Urothelium cell line (cell line): ENCODE results near the gene CEP57L1.
"Not testable (repeated sequence)": the region's sequence is repeated elsewhere in the genome, so short reads cannot be mapped to it uniquely, and the experiment has no call there.

Source experiments
- DNase-seq: peaks from one replicate; pipeline ENCODE4 v3.0.0; 2011; ENCODE audit warnings: low spot score, mixed read lengths
- FAIRE-seq: peaks from 2 replicates; lab custom pipeline; 2011; peaks lifted over from hg19 to GRCh38; lab: Jason Lieb, UNC

The CEP57L1 gene

DNA sequence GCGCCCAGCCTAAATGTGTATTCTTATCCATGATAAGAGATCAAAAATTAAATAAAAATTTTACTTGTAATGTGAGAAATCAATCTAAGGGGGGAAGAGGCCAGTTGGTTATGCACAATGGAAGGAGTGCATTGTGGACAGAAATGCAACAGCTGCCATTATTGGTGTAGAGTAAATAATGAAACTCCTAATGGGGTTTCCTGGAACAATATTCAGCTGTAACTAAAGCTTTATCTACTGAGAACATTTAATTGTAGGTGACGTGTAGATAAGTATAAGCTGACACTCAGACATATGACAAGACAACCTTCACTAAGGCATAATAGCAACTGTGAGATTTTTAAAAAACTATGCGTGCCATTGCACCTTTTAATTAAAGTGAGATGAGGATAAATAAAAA, 71.4 kb downstream of the CEP57L1 start:
- no peak for DNase-seq
- no peak for FAIRE-seq

DNA sequence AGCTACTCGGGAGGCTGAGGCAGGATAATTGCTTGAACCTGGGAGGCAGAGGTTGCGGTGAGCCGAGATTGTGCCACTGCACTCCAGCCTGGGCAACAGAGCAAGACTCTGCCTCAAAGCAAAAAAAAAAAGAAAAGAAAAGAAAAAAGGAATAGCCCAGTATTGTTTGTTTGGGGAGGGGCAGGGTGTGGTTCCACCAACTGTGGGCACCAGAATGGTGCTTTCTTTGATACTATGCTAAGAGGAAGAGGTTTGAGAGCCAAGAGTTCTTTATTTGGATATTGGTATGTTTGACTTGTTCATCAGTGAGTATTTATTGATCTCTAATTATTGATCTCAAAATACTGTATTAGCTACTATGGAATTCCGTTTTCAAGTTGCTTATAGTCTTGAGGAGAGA, 72.3 kb downstream of the CEP57L1 start:
- FAIRE-seq (no peak), DNase-seq (no peak)

DNA sequence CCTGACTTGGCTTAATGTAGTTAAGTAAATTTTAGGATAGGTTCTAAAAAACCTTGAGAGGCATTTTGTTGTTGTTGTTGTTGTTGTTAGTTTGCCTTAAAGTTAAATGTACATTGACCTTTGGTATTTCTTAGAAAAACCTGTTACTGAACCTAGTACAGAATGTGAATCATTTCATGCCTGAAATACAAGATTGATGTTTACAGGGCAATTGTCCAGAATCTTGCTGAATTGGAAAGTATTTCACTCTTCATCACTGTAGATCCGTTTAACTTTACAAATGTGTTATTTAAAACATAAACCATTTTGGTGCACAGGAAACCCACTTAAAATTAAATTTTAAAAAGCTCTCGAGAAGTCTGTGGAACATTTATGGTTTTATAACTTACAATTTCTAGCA, 75.0 kb downstream of the CEP57L1 start:
- DNase-seq = no peak
- FAIRE-seq = no peak

DNA sequence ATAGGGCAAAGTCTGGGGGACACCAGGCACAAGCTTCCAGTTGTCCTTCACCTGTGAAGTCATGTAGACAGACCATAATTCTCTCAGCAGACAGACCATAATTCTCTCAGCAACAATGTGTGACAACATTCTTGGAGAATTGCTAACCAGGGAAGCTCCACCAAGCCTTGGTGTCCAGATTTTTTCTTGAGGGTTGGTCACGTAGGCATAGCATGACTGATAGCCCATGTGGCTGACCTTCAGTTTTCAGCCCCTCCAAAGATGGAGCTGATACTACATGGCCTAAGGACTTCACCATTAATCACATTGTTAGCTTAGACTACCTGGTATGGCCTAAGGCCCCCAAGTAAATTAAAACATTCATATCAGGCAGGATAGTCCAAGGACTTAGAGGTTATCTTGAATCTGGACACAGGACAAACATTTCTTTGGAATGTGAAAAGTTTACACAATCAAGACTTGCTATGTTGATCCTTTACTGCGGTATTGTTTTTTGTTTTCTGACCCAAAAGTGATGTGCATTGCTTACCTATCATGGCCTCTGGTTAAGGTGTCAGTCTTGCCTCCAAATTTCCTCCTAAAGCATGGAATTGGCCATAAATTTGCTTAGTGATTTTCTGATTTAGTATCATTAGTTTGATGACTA, 76.9 kb downstream of the CEP57L1 start:
- DNase-seq (no peak), FAIRE-seq (no peak)

DNA sequence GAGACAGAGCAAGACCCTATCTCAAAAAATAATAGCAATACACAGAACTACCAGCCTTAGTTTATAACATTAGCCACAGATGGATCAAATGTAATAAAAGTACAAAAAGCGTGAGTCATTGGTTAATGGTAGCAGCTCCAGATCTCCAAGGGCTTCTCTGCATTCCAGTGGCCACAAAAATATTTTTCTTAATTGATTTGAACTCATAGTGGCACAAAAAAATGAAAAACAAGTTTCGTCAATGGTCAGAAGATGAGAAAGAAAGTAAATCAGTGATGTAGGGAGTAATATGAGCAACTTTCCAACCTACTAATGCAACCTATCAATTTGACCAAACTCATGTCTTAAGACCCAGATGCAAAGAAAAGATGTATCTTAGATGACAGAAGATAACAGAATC, 79.6 kb downstream of the CEP57L1 start:
- FAIRE-seq = no peak
- no peak for DNase-seq

DNA sequence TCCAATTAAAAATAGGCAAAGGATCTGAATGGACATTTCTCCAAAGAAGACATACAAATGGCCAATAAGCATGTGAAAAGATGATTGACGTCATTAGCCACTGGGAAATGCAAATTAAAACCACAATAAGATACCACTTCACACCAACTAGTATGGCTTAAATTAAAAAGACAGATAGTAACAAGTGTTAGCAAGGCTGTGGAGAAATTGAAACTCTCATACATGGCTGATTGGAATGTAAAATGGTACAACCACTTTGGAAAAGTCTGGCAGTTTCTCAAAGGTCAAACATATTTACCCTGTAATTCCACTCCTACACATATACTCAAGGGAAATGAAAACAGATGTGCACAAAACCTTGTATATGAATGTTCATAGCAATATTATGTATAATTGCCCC, 83.6 kb downstream of the CEP57L1 start:
- no peak for FAIRE-seq

DNA sequence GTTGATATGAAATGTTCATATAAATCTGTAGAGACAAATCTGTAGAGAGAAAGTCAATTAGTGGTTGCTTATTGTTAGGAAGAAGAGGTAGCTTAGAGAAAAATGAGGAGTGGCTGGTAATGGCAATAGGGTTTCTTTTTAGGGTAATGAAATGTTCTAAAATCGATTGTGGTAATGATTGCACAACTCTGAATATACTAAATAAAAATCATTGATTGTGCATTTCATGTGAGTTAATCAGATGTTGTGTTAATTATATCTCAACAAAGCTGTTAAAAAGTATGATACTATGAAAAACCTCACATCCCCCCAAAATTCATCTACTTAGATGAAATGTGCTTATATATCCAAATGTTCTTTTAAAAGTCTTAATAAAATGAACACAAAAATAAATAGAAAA, 84.2 kb downstream of the CEP57L1 start:
- FAIRE-seq = no peak
- no peak for DNase-seq

More for the DNA sequence above, 83.6 kb downstream of the CEP57L1 start:
- no peak for DNase-seq

DNA sequence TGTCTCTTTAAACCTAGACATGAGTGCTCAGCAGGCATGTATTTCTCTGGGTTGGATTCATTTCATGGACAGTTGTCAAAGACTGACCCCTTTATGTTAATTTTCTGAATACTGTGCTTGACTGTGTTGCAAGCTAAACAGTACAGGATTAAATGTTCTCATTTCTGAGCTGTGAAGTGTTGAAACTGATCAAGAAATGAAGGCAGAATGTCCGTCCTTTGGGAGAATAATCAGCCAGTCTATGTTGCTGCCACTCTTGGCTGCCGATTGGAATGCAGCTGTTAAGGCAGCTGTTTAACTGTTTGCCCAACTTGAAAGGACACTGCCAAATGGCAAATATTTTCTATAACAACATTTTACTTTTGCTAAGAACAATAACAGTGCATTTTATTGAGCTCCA, 87.3 kb downstream of the CEP57L1 start:
- FAIRE-seq (no peak), DNase-seq (no peak)

DNA sequence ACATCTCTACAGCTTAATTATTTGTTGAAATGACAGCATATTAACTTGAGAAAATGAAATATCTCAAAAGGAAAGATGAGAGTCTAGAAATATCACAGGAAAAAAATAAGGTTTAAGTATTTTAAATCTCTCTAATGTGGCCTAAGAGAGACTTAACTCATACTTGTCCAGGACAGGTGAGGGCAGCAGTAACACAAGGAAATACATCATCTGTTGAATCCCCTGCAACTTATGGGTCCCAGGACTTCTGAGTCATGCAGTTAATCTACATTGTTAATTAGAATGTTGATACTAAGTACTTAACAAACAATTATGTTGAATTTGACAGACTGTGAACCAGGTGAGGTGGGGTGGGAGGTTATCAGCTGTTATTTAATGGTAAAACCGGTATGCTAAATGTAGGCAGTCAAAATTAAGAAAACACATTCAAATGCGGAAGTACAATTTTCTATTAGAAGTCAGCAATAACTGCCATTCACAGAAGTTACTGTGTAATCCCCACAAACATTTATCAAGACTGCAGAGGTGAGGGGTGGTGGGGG, 87.9 kb downstream of the CEP57L1 start:
- FAIRE-seq (no peak), DNase-seq (no peak)

DNA sequence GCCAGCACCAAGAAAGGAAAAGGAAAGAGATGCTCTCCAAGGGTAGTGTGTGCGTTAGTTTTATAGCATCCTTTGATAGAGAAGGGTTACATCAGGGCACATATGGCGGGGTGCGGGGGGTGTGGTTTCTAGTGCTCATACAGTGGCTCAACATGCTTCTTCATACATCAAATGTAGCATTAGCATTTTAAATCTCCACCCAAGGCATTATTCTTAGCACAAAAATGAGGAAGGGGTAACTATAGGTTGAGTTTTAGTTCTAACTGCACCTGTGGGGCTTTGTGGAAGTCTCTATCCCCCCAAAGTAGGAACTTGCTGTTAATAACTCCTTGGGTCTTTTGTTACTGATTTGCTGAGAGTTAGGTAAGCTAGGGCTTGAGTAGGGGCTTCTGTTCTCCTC, 89.3 kb downstream of the CEP57L1 start:
- DNase-seq (no peak), FAIRE-seq (no peak)

DNA sequence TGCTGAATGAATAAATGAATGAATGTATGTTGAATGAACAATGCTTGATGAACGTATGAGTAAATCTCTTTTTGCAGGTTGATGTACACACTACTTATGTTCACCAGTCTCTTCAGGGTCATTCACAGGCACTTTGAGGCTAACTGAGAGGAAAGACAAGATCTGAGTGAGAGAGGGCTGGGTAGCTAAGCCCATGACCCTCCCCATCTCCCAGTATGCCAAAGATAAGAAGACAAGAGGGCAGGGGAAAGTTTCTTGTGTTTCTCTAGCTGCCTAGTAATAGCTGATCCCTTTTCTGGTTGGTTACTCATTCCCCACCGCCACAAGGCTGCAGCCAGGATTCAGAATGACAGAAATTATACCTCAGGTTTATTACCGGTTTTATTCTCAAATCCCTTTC, 90.7 kb downstream of the CEP57L1 start:
- no peak for FAIRE-seq
- no peak for DNase-seq

DNA sequence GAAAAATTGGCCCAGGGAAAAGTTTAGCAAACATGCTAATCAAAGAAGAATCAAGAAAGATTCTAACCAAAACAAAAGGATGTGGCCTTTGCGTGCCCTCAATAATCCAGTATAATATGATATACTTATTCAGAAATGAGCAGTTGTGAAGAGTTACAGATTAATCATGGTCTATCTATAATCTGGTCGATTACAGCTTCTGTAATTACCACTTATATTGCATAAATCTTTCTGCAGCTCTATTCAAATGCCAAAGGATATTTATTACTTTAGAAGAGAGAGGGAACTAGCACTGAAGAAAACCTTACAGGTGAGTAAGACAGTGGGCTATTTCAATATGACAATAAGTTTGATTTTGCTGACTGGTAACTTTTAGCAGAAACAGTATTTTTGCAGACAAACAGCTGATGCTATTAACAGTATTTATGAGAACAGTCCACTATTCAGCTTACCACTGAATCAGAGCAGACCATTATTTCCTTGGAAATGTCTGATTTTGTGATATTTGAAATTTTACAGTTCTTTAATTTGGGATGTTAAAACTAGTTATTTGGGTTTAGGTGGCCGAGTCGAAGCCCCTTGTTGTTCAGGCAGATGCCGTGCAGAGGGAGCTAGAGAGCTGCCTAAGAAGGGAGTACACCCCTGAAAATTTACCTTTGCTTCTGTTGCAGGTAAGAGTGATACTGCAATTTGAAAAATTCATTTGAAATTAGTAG, 92.2 kb downstream of the CEP57L1 start:
- DNase-seq (peak; percentile 29), FAIRE-seq (no peak)

DNA sequence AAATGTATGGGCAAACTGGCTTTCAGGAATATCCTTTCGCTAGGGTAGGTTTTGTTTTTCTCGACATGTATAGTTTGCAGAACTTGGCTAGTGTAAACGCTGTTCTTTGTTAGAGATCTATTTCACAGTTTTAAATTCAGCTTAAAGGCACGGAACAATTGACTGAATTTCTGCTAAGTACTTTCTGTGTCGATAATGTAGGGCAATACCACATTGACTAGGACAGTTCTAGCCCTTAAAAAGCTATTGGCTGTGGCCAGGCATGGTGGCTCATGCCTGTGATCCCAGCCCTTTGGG, 92.8 kb downstream of the CEP57L1 start:
- DNase-seq (no peak), FAIRE-seq (no peak)

DNA sequence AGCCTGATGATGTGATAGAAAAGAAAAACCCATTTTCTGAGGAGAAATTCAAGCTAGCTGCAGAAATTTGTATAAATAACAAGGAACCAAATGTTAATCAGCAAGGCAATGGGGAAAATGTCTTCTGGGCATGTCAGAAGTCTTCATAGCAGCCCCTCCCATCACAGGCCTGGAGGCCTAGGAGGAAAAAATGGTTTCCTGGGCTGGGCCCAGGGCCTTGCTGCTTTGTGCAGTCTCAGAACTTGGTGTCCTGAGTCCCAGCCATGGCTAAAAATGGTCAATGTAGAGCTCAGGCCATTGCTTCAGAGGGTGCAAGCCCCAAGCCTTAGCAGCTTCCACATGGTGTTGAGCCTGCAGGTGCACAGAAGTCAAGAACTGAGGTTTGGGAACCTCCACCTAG, 96.1 kb downstream of the CEP57L1 start:
- FAIRE-seq, DNase-seq: not testable (repeated sequence)

DNA sequence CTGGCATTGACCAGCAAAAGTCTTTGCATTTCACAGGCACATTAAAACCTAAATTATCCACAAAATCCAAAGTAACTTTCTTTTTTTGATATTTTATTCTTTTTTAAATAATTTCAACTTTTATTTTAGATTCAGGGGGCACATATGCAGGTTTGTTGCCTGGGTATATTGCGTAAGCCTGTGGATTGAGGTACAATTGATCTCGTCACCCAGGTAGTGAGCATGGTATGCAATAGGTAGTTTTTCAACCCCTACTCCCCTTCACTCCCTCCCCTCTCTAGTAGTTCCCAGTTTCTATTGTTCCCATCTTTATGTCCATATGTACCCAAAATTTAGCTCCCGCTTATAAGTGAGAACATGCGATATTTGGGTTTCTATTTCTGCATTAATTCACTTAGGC, 97.6 kb downstream of the CEP57L1 start:
- DNase-seq = no peak
- no peak for FAIRE-seq

DNA sequence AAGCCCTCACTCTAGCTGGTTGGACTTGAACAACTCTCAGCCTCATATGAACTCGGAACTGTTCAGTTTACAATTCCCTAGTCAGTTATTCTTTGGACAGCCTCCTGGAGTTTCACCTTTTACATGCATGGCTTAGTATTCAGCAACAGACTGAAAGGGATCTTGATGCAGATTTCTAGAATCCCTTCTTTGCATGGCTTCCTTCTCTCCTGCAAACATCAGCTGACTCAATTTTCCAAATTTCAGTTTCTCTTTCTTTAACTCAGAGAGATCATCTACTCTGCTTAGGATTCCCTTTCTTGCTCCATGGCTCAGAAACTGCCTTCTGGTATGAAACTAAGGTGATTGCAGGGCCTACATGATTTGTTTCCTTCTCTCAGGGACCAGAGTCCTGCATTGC, 99.6 kb downstream of the CEP57L1 start:
- DNase-seq (no peak), FAIRE-seq (no peak)

DNA sequence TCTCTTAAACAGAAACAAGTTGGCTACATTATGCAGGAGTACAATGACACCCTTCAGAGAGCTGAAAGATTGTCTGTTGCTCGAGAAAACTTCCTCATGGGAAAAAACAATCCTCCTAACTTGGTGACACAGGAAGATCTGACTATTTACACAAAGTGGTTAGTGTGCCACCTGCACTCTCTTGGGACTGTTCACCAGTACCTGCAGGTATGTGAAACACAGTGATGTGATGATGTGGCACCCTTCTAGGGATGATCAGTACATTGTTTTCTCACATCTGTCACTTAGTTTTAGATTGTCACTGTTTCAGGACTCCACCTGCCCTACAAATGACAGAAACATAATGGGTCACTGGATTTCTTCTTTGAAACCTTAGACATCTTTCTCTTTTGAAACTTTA, 101.8 kb downstream of the CEP57L1 start:
- DNase-seq = no peak
- no peak for FAIRE-seq

DNA sequence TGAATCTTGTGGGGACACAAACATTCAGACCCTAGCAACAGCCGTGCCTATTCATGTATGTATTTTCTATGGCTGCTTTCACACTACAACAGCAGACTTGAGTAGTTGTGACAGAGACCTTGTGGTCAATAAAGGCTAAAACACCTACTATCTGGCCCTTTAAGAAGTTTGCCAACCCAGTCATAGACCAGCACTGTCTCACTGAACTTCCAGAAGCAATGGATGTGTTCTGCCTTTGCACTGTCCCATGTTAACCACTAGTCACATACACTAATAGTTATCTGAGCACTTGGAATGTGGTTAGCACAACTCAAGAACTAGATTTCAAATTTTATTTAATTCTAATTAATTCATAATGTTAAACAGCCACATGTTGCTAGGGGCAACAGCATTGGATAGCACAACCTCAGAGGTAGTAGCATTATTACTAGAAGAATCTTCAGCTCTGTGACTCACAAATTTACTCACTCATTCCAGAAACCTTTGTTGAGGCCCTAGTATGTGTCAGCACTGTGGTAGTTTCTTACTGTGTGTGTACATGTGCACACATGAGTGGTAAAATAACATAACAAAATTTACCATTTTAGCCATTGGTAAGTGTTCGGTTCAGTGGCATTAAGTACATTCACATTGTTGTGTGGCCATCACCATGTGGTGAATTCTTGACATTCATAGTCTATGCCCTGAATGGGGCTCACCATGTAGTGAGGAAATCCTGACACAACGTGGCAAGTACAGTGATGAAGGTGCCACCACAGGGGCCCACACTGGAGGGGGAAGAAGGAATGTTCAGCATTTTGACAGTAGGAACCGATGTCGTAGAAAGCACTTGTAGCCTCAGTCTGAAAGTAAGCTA, 107.3 kb downstream of the CEP57L1 start:
- DNase-seq = no peak
- no peak for FAIRE-seq

DNA sequence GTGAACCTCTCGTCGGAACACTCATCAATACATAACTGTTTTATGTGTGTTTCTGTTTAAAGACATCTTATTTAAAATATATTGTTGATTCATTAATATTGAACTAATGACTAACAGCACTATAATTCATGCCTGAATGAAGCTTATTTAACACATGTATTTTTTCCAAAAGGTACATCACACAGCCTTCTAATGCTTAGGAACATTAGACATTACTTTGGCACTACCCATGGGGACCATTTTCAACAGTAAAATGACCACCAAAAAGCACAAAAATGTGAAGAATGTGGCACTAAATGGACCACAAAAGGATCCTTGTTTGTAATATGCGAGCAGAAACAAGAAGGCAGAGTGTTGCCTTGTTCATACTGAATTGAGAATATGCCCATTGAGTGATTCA, 109.2 kb downstream of the CEP57L1 start:
- DNase-seq = no peak

DNA sequence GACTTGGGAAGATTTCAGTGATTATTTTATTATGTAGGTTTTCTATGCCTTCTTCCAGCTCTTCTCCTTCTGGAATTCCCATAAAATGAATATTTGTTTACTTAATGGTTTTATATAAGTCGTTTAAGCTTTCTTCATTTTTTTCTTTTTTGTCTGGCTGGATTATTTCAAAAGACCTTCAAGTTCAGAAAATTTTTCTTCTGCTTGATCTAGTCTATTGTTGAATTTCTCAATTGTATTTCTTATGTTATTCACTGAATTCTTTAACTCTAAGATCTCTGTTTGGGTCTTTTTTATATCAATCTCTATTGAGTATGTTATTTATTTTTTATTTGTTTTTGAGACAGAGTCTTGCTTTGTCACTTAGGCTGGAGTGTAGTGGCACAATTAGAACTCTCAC, 117.4 kb downstream of the CEP57L1 start:
- no peak for FAIRE-seq
- DNase-seq = no peak

More for the DNA sequence above, 109.2 kb downstream of the CEP57L1 start:
- no peak for FAIRE-seq
